NK-92 treated with Interleukin-12 subunit alpha and Interleukin-12 subunit beta, amount 100 ng/mL, for 24 hours (cell line): ENCODE results near the gene FAM98C.
"Not testable (repeated sequence)": the region's sequence is repeated elsewhere in the genome, so short reads cannot be mapped to it uniquely, and the experiment has no call there.

Experiments
- DNase-seq: peaks from one replicate; lab custom pipeline; 2025; lab: John Stamatoyannopoulos, UW

The FAM98C gene

GRCh38 chr19:38427035-38427677, 24.3 kb downstream of the FAM98C start:
- not testable (repeated sequence) for DNase-seq

- DNase-seq = no peak
Observed at GRCh38 chr19:38429055-38429810, 26.3 kb downstream of the FAM98C start.

- no peak for DNase-seq
Observed at GRCh38 chr19:38429811-38430156, 26.9 kb downstream of the FAM98C start.

- no peak for DNase-seq
Observed at GRCh38 chr19:38430931-38431330, 28.0 kb downstream of the FAM98C start.

- DNase-seq = no peak
Observed at GRCh38 chr19:38433268-38433733, 30.4 kb downstream of the FAM98C start, which contains the start of gene RYR1. RYR1 (plus strand) TSS chr19:38433691; CDS start chr19:38433830, 139 bp downstream.

- no peak for DNase-seq
Observed at GRCh38 chr19:38434549-38435051, 31.7 kb downstream of the FAM98C start.

- DNase-seq = no peak
Observed at GRCh38 chr19:38437295-38437694, 34.4 kb downstream of the FAM98C start.

- no peak for DNase-seq
Observed at GRCh38 chr19:38437917-38438316, 35.0 kb downstream of the FAM98C start.

GRCh38 chr19:38440592-38440991, 37.7 kb downstream of the FAM98C start:
- DNase-seq = no peak

GRCh38 chr19:38441657-38442348, 38.9 kb downstream of the FAM98C start:
- DNase-seq = no peak

GRCh38 chr19:38442736-38443135, 39.8 kb downstream of the FAM98C start:
- no peak for DNase-seq

GRCh38 chr19:38443458-38443999, 40.6 kb downstream of the FAM98C start:
- no peak for DNase-seq

- DNase-seq = no peak
Observed at GRCh38 chr19:38444026-38444425, 41.1 kb downstream of the FAM98C start.

- no peak for DNase-seq
Observed at GRCh38 chr19:38445362-38445761, 42.5 kb downstream of the FAM98C start.

- no peak for DNase-seq
Observed at GRCh38 chr19:38448225-38448624, 45.3 kb downstream of the FAM98C start.

GRCh38 chr19:38449518-38449917, 46.6 kb downstream of the FAM98C start:
- no peak for DNase-seq

GRCh38 chr19:38451036-38451435, 48.1 kb downstream of the FAM98C start:
- no peak for DNase-seq

- DNase-seq = no peak
Observed at GRCh38 chr19:38451629-38452028, 48.7 kb downstream of the FAM98C start.

- no peak for DNase-seq
Observed at GRCh38 chr19:38452430-38453366, 49.8 kb downstream of the FAM98C start.

GRCh38 chr19:38453596-38453995, 50.7 kb downstream of the FAM98C start:
- DNase-seq = no peak

- DNase-seq = no peak
Observed at GRCh38 chr19:38455031-38455430, 52.1 kb downstream of the FAM98C start.
